GM18867 (cell line): Measurements from ENCODE around the gene COX4I1.

ENCODE experiments used
- ATAC-seq: cut with Tn5 transposase; IDR thresholded peaks from one replicate; pipeline ENCODE4 v1.9.1; 2021; ENCODE audit warnings: mild to moderate bottlenecking, moderate library complexity; ENCODE audit not compliant: unreplicated experiment

COX4I1 gene

DNA sequence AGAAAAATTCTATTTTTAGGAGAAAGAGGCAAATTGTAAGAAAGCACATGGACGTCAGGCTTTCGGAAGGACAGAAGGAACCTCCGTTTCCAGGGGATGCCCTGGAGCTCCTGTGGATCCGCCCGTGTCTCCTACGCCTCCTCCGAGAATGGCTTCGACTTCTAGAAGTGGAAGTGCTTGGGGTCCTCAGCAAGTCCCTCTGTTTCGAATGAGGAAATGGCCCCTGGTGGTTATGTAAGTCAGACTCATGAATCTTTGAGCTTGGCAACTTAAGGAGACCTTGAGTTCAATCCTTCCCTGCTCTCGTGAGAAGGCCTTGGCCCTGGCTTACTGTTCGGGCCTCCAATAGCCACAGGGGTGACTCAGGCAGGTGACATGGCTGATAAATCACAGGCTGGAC lies 38.9 kb downstream of the COX4I1 start:
- ATAC-seq: no peak

DNA sequence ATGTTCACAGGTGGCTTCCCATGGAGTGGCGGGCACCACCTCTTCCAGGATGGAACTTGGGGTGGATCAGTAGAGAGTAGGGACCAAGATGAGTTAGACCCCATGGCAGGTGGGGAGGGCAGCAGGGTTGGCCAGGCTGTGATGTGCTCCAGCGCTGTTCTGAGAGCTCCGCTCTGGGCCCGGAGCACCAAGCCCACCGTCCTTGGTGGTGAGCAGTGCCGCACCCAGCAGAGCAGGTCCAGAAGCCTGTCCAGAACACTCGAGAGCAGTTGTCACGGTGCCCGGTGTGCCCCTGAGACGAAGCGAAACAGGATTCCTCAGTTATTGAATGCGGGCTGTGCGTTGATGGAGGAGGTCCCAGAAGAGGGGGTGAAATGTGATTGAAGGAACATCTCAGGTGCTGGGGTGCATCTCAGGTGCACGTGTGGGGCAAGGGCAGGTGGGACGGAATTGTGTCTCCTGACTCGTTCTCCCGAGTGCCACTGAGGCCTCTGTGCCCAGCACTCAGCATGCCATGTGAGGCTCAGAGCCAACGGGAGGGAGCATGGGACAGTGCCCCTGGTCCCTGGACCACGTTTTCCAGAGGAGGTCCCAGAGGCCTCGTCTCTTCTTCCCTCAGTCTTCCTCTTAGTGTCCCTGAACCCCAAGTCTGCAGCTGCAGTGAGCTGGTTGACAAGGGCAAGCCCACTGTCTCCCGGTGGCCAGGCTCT lies 39.5 kb downstream of the COX4I1 start:
- ATAC-seq: no peak

DNA sequence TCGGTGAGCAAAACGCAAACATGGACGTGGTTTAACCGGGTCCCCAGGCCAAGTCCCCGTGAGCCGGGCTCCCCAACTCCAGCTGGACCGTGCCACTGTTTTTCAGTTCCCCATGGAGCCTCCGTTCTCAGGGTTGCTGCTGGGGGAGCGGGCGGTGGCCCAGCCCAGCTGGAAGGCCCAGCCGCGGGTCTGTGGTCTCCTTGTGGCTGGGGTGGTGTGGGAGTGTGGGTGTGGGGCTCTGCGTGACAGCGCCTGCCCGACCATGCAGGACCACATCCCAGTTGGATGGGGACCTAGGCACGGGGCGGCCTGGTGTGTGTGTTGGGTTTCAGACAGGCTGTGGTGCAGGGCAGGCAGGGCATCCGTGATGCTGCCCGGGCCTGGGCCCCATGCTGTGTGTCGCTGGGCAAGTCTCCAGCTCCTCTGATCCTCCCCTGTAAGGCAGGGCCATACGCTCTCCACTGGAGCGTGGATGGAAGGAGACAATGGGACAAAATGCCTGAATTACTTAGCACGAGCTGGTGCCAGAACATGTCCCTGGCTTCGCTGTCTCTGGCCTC lies 40.3 kb downstream of the COX4I1 start:
- ATAC-seq: no peak

DNA sequence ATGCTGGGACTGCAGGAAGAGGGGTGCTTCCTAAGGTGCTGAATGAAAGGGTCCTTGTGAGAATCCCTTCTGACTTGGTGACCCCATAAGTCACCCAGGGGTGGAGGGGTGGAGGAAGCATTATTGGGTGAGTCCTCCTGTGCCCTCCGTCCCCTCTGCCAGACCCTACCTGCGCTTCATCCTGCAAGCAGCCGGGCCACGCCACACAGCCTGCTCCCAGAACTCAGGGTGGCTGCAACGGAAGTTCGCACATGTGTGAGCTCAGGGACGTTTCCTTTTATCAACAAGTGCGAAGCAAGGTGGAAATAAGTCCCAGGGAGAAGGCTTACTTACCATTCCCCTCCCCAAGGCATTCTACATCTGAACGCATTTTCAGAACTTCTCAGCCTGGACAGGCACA lies 40.9 kb downstream of the COX4I1 start:
- no peak for ATAC-seq

DNA sequence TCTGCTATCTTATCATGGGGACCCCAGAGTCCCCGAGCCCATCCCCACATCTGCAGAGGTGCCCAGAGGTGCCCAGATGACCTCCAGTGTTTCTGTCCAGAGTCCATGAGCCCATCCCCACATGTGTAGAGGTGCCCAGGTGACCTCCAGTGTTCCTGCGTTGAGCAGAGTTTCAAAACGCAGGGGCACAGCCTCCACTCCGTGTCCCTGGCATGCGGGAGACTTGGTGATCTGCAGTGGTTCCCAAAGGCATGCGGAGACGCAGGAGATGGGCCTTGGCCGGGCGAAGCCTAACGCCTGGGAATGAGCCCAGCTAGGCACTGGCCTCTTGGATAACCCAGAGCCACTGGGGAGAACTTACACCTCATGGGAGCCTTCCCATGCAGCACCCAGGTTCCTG lies 41.3 kb downstream of the COX4I1 start:
- no peak for ATAC-seq

DNA sequence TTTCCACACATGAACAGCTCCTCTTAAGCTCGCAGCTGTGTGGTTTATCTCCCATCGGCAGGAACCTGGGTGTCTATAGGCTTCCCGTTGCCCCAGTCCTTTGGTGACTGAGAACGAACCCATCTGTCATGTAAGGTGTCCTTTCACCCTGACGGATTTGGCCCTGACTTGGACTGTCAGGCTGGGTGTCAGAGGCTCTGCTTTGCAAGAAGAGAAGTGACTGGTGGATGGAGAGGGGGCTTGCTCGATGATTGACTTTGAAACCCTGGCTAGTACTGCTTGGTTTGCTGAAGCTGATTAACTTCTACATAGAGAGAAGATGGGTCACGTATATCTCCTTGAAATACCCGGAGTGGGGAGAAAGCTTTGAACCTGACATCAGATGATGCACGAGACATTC lies 42.9 kb downstream of the COX4I1 start:
- no peak for ATAC-seq

DNA sequence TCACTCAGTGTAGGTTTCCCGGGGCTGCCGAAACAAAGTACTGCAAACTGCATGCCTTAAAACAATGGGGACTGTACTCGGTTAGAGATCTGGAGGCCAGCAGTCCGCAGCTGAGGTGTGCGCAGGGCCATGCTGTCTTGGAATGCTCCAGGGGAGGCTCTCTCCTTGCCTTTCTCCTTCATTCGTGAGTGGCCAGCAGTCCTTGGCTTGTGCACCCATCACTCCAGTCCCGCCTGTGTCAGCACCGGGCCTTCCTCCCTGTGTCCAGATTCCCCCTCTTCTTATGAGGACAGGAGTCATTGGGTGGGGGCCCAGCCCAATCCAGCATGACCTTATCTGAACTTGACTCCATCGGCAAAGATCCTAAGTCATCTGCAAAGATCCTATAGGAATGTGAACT lies 43.4 kb downstream of the COX4I1 start:
- no peak for ATAC-seq

DNA sequence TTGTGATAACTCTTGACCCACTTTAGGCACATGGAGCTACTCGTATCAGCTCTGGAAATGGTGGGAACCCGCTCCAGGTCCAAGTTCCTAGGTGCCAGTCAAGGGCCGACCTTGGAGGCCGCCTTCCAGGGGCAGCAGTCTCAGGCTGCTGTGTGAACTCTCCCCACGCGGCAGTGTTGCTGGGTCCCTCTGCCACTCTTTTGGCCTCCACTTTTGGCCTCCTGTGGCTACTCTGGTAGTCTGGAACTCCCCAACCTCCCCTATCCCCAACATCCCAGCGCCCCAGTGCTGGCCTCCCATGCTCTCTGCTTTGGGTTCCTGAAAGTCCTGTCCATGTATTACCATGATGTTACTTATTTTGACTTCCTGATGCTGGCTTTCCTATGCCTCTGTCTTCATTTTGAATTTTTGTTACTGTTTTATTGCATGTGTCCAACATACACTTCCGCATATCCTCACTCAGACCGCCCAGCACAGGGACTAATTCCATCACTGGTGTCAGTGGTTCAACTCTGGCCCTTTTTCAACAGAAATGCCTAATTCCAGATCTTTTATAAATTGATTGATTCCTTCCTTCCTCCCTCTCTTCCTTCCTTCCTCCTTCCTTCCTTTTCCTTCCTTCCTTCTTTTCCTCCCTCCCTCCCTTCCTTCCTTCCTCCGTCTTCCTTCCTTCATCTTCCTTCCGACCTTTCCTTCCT lies 44.1 kb downstream of the COX4I1 start:
- no peak for ATAC-seq

DNA sequence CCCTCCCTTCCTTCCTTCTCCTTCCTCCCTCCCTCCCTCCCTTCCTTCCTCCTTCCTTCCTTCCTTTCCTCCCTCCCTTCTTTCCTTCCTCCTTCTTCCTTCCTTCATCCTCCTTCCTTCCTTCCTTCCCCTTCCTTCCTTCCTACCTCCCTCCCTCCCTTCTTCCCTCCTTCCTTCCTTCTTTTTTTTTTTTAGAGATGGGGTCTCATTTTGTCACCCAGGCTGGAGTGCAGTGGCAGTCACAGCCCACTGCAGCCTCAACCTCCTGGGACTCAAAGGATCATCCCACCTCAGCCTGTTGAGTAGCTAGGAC lies 44.6 kb downstream of the COX4I1 start:
- no peak for ATAC-seq

DNA sequence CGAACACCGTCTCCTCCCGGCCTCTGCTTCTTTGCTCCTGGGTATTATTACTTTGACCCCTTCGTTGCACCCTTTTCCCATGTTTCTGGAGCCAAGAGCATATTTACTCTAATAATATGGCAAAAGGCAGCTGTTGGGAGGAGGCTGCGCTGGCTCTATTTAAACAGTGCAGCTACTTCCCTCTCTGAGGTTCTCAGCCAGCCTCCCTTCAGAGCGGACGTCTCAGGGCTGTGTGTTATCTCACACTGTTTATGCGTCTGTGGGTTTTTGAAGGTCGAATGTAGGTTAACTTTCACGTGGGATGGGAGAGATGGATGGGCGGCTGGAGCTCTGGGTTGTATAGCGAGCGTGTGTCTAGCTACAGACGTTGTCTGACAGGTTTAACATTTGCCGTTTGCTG lies 45.3 kb downstream of the COX4I1 start:
- no peak for ATAC-seq

DNA sequence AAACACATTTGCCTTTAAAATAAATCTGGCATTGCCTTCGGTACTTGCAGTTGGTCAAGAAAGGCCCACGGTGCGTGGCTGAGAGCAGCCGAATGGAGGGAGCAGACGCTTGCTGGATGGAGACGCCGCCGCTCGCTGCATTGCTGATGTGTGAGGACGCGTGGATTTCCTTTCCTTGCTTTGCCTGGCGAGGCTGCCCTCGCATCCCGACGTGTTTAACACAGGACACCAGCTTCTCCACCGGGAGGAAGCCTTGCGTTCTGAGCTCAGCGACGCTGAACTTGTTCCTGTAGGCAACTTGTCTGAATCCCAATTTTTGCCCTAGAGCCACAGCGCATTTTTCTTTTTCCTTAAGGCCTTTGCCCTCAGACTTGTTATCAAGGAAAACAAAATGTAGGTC lies 45.8 kb downstream of the COX4I1 start:
- no peak for ATAC-seq

DNA sequence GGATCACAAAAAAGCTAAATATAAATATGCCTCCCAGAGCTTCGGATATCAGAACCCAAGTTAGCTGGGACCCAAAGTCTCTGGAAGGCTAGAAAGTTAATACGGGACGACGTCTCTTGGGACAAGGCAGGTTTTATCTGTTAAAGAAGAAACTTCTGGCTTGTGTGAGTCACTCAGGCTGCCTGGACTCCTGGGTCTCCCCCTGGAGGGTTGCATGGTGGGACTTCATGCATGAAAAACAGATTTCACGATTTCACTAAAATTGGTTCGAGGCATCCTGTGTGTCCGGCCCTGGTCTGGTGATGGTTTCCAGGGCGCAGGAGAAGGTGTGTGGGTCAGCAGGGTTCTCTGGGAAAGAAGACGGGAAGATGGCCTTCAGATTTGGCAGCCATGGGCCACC lies 47.0 kb downstream of the COX4I1 start:
- no peak for ATAC-seq

DNA sequence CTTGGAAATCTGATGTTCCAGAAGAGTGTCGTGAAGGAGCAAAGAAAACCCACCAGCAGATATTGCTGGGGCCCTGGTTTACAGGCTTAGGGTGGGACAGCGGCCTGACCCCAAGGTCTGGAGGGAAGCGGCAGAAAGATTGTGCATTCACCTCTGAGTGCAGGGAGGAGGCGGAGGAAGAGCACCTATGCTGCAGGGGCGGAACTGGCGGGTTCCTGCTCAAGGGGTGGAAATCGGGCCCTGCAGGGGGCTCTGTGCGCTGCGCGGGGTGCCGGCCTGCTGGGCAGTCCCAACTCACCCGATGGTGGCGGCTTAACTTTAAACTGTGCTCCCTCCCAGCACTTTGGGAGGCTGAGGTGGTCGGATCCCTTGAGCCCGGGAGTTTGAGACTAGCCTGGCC lies 47.5 kb downstream of the COX4I1 start:
- no peak for ATAC-seq

DNA sequence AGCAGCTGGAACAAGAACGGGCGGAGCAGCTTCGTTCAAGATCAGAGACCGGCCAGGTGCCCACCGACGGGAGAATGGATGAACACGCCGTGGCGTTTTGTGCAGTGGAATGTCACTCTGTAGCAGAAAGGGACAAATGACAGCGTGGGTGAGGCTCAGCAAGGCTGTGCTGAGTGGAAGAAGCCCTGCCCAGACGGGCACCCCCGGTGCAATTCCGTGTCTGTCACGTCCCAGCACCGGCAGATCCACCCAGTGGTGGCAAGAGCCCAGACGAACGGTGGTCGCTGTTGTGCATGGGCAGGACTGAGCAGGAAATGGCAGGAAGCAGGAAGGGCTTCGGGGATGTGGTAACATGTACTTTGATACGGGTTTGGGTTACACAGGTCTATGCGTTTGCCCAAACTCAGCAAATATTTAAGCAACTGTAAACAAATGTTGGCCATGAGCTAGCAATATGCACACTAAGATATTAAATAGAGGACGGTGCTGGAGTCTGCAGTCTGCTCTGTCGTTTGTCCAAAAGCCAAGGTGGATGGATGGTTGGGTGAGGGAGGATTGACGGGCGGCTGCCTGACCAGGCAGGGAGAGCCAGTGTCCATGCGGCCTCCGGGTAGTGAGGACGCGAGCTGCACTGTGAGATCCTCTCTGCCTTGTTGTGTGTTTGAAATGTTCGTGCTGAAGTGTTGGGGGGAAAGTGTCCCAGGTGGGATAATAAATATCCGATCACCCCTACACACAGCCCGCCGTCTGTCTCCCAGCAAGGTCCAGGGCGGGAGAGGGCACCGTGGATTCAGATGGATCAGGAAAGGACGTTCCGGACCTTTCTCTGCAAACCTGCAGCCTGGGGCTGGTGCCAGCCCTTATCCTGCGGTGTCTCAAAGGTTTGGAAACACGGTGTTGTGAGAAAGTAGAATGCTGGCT lies 48.4 kb downstream of the COX4I1 start:
- ATAC-seq: no peak

DNA sequence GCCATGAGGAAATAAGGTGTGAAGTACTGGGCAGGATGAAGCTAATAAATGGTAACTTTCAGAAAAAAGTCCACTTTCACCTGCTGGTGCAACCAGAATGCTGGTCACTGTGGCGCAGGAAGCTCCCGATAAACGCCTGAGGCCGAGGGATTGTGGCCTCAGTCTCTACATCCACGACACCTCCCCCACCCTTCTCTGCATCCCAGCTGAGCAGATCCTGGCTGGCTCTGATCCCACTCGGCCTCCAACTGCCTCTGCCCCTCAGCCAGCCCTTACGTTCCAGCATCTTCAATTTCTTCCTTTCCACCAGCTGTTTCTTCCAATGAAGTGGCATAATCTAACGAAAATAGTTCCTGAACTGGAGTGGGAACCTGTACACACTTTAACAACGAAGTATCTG lies 49.5 kb downstream of the COX4I1 start:
- no peak for ATAC-seq

DNA sequence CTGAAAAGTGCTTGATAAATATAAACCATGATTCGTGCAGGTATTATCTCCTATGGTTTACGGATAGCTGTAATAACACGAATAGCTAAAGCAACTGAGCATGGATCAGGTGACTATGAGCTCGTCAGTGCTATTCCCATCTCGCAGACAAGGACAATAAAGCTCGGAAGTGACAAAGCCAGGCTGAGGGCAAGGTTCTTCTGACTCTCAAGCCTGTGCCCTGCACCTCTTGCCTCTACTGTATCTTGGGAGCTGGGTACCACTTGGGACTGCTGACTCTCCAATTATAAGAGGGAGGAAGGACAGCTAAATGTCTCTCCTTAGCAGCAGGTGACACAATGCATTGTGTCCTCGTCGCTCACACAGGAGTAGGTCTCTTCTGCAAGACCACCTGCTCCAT lies 49.9 kb downstream of the COX4I1 start:
- no peak for ATAC-seq

DNA sequence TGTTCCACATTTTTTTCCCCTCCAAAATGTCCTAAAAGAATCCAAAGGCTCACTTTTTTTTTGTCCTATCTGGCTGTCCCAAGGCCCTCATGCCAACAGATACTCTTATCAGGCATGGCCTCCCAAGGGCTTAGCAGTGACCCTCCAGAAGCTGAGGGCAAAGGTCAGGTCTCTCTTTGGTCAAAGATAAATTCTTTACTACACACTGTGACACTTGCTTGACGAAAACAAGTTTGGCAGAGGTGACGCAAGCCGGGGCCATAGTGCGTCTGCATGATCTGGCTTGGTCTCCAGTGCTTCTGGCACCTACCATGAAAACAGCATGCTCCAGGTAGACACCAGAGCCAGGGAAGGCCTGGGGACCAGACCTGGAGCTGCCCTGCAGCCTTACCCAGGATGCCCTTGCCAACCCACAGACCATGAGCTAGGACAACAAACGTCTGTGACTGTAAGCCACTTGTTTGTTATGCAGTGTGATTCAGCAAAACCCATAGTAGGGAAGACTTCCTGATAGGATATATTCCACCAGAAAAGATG lies 50.9 kb downstream of the COX4I1 start:
- ATAC-seq: no peak

DNA sequence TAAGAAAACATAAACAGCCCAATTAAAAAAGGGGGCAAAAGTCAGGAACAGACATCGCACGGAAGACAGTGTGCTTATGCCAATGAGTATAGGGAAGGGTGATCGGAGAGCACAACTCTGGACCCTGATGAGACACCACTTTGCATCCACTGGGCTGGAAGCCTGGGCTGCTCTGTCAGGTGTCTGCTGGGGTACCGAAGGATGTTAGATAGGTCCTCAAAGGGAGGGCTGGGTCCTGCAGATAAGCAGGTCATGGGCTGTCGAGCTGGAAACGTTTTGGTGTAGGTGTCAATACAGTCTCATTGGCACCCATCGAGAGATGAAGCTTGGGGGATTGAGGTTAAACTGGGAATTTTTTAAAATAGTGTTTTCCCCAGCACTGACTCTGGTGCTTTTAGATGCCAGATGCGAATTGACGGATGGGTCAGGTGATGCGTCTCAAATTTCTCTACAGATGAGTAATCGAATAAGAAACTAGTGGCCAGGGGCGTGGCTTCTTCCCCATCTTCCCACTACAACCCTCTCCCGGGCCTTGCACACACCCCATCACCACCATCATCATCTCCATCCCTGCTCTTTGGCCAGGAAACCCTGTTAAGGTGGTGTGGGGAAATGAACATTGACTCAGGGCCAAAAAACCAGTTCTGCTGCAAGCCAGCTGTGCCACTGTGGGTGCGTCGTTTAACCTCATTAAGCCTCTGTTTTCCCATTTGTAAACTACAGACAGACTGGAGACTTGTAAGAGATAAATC lies 51.7 kb downstream of the COX4I1 start:
- no peak for ATAC-seq

DNA sequence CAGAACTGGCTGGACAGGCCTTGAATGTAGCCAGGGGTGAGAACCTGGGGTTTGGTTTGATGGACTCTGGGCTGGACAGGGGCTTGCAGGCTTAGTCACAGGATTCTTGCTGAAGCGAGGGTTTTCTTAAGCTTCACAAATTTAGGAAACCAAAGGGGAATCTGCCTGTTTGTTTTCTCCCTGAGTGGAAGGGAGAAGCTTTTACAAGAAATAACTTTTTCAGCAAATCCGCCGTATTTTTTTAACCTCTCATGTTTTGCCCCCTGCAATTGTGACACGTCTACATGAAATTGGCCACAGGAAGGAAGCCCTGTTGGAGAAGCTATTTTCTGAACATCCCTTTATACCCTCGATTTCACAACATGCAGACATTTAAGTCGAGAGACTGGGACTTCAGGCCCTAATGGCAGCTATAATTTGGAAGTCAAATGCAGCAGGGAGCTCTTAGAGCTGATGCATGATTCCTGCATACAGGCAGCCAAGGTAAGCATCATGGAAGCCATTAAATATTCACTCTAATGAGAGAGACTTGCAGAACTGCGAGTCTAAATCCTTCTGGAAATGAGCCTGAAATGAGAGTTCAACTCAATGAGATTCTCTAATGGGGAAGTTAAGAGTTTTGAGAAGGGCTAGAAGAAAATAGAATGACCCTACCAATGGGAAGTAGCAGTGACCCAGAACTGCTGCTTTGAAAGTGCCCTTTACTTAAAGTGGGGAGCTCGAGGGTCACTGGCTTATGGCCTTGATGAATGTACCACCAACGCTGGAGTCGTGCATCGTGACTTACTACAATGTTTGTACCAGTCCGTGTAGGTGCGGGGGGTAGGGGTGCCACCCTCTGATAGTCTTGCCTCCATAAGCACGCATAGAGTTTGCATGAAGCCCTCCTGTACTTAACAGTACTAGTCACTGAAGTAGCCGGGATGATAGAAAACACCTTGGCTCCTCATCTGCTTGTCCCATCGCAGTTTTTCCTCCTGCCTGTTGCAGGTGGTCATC lies 54.4 kb downstream of the COX4I1 start:
- ATAC-seq: no peak
